ENCODE data around the gene ULK4. TPM values are rescaled to one million over a fixed set of nuclear protein-coding genes. Genes with fewer than 3 reads are reported as not detected.

The ULK4 gene
- total RNA-seq, 4 donors from 2014 or later, result 15.8 to 20.6 (median 16.3) TPM

GRCh38 chr3:41220906-41221677 lies 740.8 kb downstream of the ULK4 start:
- no peak for DNase-seq (ENCODE audit: low spot score)
- TF ChIP-seq, protein P1, sequence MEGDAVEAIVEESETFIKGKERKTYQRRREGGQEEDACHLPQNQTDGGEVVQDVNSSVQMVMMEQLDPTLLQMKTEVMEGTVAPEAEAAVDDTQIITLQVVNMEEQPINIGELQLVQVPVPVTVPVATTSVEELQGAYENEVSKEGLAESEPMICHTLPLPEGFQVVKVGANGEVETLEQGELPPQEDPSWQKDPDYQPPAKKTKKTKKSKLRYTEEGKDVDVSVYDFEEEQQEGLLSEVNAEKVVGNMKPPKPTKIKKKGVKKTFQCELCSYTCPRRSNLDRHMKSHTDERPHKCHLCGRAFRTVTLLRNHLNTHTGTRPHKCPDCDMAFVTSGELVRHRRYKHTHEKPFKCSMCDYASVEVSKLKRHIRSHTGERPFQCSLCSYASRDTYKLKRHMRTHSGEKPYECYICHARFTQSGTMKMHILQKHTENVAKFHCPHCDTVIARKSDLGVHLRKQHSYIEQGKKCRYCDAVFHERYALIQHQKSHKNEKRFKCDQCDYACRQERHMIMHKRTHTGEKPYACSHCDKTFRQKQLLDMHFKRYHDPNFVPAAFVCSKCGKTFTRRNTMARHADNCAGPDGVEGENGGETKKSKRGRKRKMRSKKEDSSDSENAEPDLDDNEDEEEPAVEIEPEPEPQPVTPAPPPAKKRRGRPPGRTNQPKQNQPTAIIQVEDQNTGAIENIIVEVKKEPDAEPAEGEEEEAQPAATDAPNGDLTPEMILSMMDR (IDR thresholded peaks at IDR 0.05), result no peak
- ATAC-seq (ENCODE audit: low FRiP score), result no peak

- DNase-seq (ENCODE audit: low spot score), result no peak
Measured at GRCh38 chr3:41219424-41219823, 742.5 kb downstream of the ULK4 start.

DNA sequence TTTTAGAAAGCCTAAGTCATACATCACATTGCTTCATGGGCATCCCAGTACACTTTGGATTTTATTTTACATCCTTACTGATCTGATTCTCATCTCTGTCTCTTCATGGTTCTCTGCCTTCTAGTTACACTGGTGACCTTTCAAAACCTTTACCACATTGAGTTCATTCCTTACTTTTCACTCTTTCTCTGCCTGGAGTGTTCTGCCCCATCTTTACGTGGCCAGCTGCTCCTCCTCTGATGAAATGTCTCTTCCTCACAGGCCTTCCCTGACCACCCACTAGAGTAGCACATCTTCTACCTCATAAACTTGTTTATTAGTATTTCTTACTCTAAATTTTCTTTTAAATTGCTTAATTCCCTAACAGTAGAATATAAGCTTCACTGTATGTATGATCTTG lies 744.9 kb downstream of the ULK4 start:
- DNase-seq (ENCODE audit: low spot score) (no peak), ATAC-seq (ENCODE audit: low FRiP score) (no peak)
- TF ChIP-seq, protein P1 (IDR thresholded peaks at IDR 0.05), result no peak

More at GRCh38 chr3:41219424-41219823, 742.5 kb downstream of the ULK4 start:
- TF ChIP-seq, protein P1 (IDR thresholded peaks at IDR 0.05), result no peak
- ATAC-seq (ENCODE audit: low FRiP score), result no peak

GRCh38 chr3:41216422-41216821 lies 745.5 kb downstream of the ULK4 start:
- DNase-seq (ENCODE audit: low spot score) (no peak), ATAC-seq (ENCODE audit: low FRiP score) (no peak)
- TF ChIP-seq, protein P1 (IDR thresholded peaks at IDR 0.05), result no peak

DNA sequence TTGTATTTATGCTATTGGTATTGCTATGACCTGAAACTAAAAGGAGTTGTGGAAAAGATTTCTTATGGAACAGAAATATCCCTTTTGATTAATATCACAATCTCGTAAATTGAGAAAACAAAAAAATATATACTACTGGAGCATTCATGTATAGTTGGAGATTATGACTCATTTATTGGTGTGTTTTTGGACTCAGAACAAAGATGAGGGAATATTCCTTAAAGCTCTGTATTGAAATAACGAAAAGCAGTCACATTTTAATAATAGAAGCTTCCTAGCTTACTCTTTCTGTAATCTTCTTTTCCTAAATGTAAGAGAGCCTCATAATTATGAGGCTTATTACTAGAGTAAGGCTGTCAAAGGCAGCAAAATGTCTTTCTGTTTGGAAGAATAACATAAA lies 748.3 kb downstream of the ULK4 start:
- ATAC-seq (ENCODE audit: low FRiP score), result no peak
- TF ChIP-seq, protein P1 (IDR thresholded peaks at IDR 0.05), result no peak
- no peak for DNase-seq (ENCODE audit: low spot score)

- TF ChIP-seq, protein P1 (IDR thresholded peaks at IDR 0.05), result no peak
- ATAC-seq (ENCODE audit: low FRiP score), result no peak
- DNase-seq (ENCODE audit: low spot score), result no peak
Measured at GRCh38 chr3:41212088-41212487, 749.8 kb downstream of the ULK4 start.

GRCh38 chr3:41210966-41211365 lies 750.9 kb downstream of the ULK4 start:
- ATAC-seq (ENCODE audit: low FRiP score) (no peak), DNase-seq (ENCODE audit: low spot score) (no peak)
- TF ChIP-seq, protein P1 (IDR thresholded peaks at IDR 0.05), result no peak

Data from omental fat pad (tissue), 4 donors.